ENCODE data around the gene ARHGEF37.

GRCh38 chr5:149641000-149641576 lies 59.8 kb downstream of the ARHGEF37 start:
- no peak for TF ChIP-seq EZH2 (IDR thresholded peaks at IDR 0.05; ENCODE audit: borderline replicate concordance, low read length)
- no peak for TF ChIP-seq CTCF (conservative IDR thresholded peaks at IDR 0.05 in 1 of 2, IDR thresholded peaks at IDR 0.05 in 1 of 2; ENCODE audit: extremely low read depth in 1 of 2, insufficient read depth in 1 of 2, low read depth in 1 of 2, low read length in 2 of 2)

Measured in mammary epithelial cell (primary cell).